MM.1S (cell line): ENCODE results near the gene TRAPPC3.

Source experiments
- CTCF ChIP-seq: fragments of 300-600 bp; sonication (generic); IDR thresholded peaks from 2 replicates; pipeline ENCODE4 v1.5.1; 2016; ENCODE audit warnings: antibody characterized with exemption, low read length, mixed read lengths
- EZH2 ChIP-seq: fragments of 300-600 bp; sonication (generic); optimal IDR thresholded peaks from 2 replicates; pipeline ENCODE3; 2017; ENCODE audit warnings: low read depth, mild to moderate bottlenecking, antibody characterized with exemption, low read length, mixed read lengths
- EZH2phosphoT487 ChIP-seq: fragments of 300-600 bp; sonication (generic); IDR thresholded peaks from 2 replicates; pipeline ENCODE4 v1.6.1; 2018; ENCODE audit warnings: antibody characterized with exemption, low read length

GRCh38 chr1:36150296-36151133 lies 1.2 kb upstream of the TRAPPC3 start:
- TF ChIP-seq CTCF (no peak), EZH2 (no peak), EZH2phosphoT487 (no peak)
